RCC 7860 (cell line): ENCODE data around the gene TLE1.
A peak's percentile ranks its signal among the peaks of the same experiment; 100 is the strongest.

Source experiments
- DNase-seq: peaks from one replicate; pipeline ENCODE4 v3.0.0-alpha.2; 2015; ENCODE audit warnings: low spot score
- FAIRE-seq: peaks from 2 replicates; lab custom pipeline; 2012; peaks lifted over from hg19 to GRCh38; lab: Jason Lieb, UNC

TLE1 gene

DNA sequence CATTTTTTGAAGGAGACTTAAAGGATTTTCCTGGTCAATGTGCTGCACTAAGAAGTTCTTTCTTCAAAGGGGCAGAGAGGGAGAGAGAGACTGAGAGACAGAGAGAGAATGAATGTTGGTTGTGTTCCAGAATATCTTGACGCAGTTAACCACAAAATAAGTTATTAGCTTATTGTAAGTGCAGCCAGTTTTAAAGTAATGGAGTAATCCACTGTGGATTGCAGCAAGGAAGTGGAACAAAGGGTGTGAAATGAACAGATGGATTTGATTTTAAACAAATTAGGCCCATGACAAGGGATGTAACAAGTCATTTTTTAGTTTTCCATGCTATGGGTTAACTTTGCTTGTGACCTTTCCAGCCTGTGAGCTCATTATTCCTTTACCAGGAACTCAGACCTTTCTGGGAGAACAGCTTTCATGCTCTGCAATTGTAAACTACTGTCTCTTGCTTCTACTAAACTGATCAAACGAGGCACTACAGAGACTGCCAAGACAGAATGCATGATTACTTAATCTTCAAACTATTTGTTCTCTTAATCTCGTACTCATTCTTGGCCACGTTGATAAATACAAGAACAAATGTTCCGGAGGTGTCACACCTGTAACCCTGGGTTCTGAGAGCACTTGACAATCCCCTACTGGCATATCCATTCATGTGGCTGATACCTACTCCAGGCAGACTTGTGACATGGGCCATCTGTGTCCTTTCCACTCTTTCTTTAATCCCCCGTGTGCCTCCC is 131.1 kb downstream of the TLE1 start:
- DNase-seq (peak; percentile 38), FAIRE-seq (peak; percentile 82)

- FAIRE-seq (peak; percentile 67), DNase-seq (no peak)
Observed at GRCh38 chr9:81557452-81558090, 131.8 kb downstream of the TLE1 start.

DNA sequence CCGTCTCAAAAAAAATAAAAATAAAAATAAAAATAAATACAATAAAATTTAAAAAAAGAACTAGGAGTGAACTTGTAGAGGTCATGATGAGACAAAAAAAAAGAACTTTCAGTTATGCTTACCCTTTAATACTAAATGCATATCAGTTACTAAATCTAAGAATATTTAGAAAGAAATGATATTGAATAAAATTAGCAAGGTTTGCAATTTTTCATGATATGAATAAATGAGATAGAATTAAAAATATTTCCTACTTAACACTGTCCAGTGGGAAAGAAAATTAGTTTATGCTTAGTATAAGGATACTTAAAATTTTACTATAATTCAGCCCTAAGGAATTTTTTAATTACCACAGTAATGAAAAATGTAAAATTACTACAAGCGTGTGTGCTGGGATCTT is 132.4 kb downstream of the TLE1 start:
- peak; percentile 44 for FAIRE-seq
- DNase-seq, result no peak

- DNase-seq, result no peak
- no peak for FAIRE-seq
Observed at GRCh38 chr9:81552581-81552991, 136.8 kb downstream of the TLE1 start.

- FAIRE-seq, result no peak
Observed at GRCh38 chr9:81550207-81550583, 139.2 kb downstream of the TLE1 start.

GRCh38 chr9:81549500-81550206 is 139.7 kb downstream of the TLE1 start:
- FAIRE-seq, result no peak
- DNase-seq, result no peak

More at GRCh38 chr9:81550207-81550583, 139.2 kb downstream of the TLE1 start:
- no peak for DNase-seq

DNA sequence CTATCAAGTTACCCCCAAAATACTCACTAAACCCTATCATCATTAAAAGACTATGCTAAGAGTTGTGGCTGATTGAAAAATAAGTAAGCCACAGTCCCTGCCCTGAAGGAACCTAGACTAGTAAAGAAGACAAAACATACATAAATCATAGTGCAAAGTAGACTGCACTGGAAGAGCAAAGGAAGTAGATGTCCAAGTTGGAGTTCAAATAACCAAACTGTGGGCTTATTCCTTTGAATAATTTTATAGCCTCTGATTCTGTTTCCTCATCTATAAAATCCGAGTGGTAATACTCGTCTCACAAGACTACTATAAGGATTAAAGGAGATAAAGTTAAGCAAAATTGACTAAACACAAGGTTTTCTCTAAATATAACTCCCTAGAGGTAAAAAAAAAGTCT is 140.4 kb downstream of the TLE1 start:
- no peak for FAIRE-seq
- DNase-seq, result no peak

- no peak for FAIRE-seq
- DNase-seq, result no peak
Observed at GRCh38 chr9:81546489-81546888, 142.9 kb downstream of the TLE1 start.

GRCh38 chr9:81543695-81544094 is 145.7 kb downstream of the TLE1 start:
- DNase-seq, result no peak
- FAIRE-seq, result no peak

GRCh38 chr9:81542118-81542889 is 147.0 kb downstream of the TLE1 start:
- FAIRE-seq (no peak), DNase-seq (no peak)

DNA sequence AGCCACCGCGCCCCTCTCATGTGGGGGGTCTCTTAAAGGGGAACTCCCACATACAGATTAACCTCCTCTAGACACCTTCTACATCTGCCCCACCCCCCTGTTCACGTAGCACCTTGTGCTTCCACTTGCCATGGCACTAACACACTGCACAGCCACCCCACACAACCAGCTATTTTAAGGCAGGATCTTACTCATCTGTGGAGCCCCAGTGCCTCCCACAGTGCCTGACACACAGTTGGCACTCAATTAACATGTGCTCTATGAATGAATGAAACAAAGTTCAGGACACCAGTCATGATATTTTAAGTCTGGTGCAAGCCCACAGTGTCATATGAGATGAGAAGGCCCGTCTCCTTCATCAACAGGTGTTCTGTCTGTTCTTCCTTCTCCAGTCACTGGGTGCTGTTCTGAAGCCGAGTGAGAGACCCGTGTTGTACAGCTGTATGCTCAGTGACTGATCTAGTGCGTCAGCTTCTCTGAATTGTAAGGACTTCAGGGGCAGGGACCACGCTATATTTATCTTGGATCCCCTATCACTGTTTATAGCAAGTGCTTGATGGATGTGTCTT is 149.1 kb downstream of the TLE1 start:
- FAIRE-seq, result no peak
- DNase-seq, result no peak

DNA sequence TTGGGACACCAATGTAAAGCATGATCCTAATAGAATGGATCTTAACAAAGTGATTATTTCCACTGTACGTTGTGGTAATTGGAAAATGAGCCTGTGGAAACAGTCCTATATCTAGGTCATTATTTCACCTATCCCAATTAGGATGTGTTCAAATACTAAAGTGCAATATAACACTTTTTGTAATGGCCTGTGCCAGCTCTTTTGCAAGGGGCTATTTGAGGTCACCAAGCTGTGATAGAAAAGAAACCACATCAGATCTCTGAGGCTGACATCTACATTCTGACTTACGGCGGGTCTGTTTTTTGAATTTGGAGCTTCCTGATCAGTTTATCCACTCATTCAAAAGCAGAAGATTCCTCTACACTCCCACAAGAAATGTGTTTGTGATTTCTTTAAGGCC is 150.0 kb downstream of the TLE1 start:
- no peak for FAIRE-seq
- no peak for DNase-seq

DNA sequence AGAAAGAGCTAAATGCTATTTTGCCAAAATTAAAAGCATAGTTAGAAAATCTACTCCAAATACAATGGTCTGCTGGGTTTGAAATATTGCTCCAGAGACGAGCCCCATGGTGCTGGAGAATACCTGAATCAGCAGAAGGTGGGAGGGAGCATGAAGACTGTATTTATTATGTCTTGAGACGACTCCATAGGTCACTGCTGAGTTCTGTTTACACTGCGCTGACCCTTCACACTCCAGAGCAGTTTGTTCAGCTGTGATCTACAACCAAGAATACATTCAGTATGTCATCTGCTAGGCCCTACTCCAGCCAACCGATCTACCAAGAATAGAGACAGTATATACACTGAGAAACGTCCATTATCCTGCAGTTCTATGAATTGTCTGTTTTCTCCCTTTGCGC is 150.5 kb downstream of the TLE1 start:
- no peak for FAIRE-seq

DNA sequence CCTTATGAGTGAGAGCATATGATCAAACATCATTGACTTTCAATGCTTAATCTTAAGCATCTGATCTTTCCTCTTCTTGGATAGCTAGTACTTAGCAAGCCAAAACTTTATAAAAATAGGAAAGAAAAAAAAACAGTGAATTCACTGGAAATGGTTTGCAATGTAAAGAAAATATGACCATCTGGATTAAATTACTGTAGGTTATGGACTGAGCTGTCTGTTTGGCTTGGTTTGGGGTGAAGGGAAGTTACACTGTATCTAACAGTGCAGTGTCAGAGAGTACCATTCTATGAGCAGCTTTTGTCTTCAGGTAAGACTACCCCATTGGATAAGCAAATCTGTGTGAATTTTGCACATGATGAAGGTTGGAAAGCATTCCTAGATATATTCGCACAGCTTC is 151.4 kb downstream of the TLE1 start:
- DNase-seq, result no peak

More for the DNA sequence above, 150.5 kb downstream of the TLE1 start:
- DNase-seq, result no peak

DNA sequence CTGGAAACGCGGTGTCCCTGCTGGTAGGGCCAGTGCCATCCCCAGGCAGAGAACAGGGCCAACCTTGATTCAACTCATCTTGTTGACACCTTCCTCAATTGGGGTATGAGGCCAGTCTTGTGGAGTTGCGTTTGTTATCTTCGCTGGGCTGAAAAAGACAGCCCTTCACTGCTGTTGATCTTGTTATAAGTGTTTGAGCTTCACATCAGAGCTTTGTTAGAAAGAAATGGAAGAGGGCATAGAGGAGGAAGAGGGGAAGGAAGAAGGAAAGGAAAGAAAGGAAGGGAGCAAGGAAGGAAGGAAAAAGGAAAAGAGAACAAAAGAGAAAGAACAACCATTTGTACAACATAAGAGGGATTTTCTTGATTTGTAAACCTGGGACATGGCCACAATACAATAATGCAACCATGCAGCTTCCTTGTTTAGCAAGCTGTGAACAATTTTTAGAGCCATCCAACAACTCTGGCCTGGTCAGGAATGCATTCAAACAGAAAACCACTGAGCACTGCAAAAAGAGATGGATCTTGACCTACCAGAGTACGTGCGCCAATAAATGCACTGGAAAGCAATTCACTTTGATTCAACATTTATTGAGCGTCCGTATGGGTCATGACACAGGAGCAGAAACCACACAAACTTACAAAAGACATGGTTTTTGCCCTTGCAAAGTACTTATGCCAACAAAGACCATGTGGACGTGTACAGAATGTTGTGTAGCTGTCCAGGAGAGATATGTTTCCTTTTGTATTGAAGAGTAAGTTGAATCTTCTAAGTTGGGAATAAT is 152.9 kb downstream of the TLE1 start:
- DNase-seq, result no peak
- no peak for FAIRE-seq

More for the DNA sequence above, 151.4 kb downstream of the TLE1 start:
- no peak for FAIRE-seq

GRCh38 chr9:81535542-81536241 is 153.7 kb downstream of the TLE1 start:
- DNase-seq (peak; percentile 100), FAIRE-seq (peak; percentile 97)

DNA sequence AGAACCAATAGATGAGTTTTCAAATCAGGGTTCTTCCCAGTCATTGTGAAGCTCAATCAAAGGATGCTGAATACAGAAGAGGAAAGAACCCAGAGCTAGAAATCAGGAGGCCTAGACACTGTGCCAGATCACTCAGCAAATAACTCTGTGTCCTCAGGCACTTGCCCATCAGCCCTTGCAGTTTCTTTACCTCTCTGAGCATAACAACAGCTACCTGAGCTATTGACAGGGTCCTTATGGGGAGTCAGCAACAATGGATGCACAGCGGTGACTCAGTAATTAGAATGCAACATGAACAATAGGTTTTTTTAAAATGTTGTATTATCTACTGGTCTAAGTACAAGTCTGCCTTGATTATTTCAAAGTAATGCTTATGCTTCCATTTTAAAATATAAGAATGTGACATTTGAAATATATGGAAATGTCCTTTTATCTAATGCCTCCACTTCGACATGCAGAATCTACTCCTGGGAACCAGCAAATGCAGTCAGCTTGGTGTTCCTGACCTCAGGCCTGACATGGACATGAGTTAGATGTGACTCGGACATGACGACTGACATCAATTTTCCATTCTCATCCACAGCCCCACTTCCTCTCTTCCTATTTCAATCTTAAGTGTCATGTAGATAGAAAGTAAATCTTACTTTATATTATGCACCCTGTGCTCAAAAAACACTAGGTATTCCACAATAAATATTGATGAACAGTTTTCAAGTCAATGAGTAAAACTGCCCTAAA is 155.0 kb downstream of the TLE1 start:
- FAIRE-seq (peak; percentile 73), DNase-seq (peak; percentile 74)
